Upper lobe of left lung (tissue), 6 donors: ENCODE measurements around the gene FAR1. TPM values are rescaled to one million over a fixed set of nuclear protein-coding genes. Genes with fewer than 3 reads are reported as not detected.

Experiments
- ATAC-seq, 2 donors: fragments of 200-7000 bp; cut with Tn5 transposase; one replicate each; pipeline ENCODE4 v1.9.1; 2022; ENCODE audit warnings: mild to moderate bottlenecking in 2 of 2, moderate library complexity in 2 of 2; ENCODE audit not compliant: low FRiP score in 2 of 2
- DNase-seq, 2 donors: peaks; one replicate each; pipeline ENCODE4 v3.0.0-alpha.2; 2019 to 2020
- H3K27ac ChIP-seq, 4 donors: fragments of 200-600 bp; sonication (generic); one replicate each; pipeline ENCODE4 v1.5.1; 2016 to 2019
- H3K27me3 ChIP-seq, 4 donors: fragments of 200-600 bp; sonication (generic); one replicate each; pipeline ENCODE4 v1.5.1; 2017 to 2019
- H3K36me3 ChIP-seq, 4 donors: fragments of 200-600 bp; sonication (generic); one replicate each; pipeline ENCODE4 v1.5.1; 2016 to 2019
- H3K4me1 ChIP-seq, 4 donors: fragments of 200-600 bp; sonication (generic); one replicate each; pipeline ENCODE4 v1.5.1; 2018 to 2019
- H3K4me3 ChIP-seq, 4 donors: fragments of 200-600 bp; sonication (generic); one replicate each; pipeline ENCODE4 v1.5.1; 2017 to 2019; ENCODE audit warnings: mild to moderate bottlenecking in 2 of 4, moderate library complexity in 1 of 4
- H3K9me3 ChIP-seq, 4 donors: fragments of 200-600 bp; sonication (generic); one replicate each; pipeline ENCODE4 v1.5.1; 2018 to 2019
- EP300 ChIP-seq, 4 donors: sonication (generic); formaldehyde crosslinking; IDR thresholded peaks; one replicate each; pipeline ENCODE4 v1.5.1; 2017; ENCODE audit warnings: antibody characterized with exemption in 4 of 4, control low read depth in 2 of 4
- POLR2A ChIP-seq, 4 donors: fragments of 450-650 bp; IDR thresholded peaks; one replicate each; pipeline ENCODE4 v1.5.1; 2016 to 2017; ENCODE audit warnings: antibody characterized with exemption in 4 of 4, mild to moderate bottlenecking in 2 of 4
- POLR2AphosphoS5 ChIP-seq, 2 donors: sonication (generic); formaldehyde crosslinking; IDR thresholded peaks; one replicate each; pipeline ENCODE4 v1.5.1; 2017; ENCODE audit warnings: antibody characterized with exemption in 2 of 2
- WGBS, 2 donors: methylation state at CpG; one replicate each; pipeline ENCODE4 v1.1.5; 2017 to 2018; 5-methylcytosine and 5-hydroxymethylcytosine counted together
- total RNA-seq, 6 donors: library from RNA; depleted of rRNA in 4 of 6; stranded (reverse); fragments of >200 nt in 4 of 6; gene quantifications; one replicate each; pipeline versions ENCODE4 v1.1.0 to v1.2.1, GENCODE V29; 2016 to 2021
- TF ChIP-seq, protein P1 (sequence below), 6 experiments: fragments of 450-650 bp in 4 of 6; fragments of 200-600 bp in 2 of 6; sonication (generic) in 2 of 6; IDR thresholded peaks; one replicate each; pipeline ENCODE4 v1.5.1; 2016 to 2019; ENCODE audit warnings: antibody characterized with exemption in 6 of 6
- donor health status: DM: no; HTN: no; CAD: no; lungs with moderate emphysema.
- donor health status: DM: no; HTN: yes; CAD: no; lungs with severe emphysema.

Gene FAR1
- total RNA-seq, 6 donors from 2014 or later = 45.1 to 74.4 (median 47.9) TPM

DNA sequence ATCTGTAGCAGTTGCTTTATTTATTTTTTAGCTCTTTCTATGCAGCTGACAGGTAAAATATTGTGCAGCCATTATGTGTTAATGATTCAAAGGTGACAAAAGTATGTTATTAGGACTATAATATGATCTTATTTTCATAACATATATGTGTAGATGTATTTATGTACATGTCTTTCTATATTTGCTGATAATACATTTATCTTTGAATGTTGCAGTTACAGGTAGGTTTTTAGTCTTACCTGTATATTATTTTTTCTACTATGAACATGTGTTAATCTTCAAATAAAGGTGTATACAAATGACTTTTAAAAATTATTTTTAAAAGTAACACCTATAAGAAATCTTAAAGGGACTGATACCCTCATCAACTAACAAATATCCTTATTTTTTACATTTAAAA lies 33.6 kb downstream of the FAR1 start:
- TF ChIP-seq POLR2AphosphoS5 (IDR thresholded peaks at IDR 0.05) (no peak), EP300 (IDR thresholded peaks at IDR 0.05) (no peak), POLR2A (IDR thresholded peaks at IDR 0.05) (no peak)
- TF ChIP-seq, protein P1, sequence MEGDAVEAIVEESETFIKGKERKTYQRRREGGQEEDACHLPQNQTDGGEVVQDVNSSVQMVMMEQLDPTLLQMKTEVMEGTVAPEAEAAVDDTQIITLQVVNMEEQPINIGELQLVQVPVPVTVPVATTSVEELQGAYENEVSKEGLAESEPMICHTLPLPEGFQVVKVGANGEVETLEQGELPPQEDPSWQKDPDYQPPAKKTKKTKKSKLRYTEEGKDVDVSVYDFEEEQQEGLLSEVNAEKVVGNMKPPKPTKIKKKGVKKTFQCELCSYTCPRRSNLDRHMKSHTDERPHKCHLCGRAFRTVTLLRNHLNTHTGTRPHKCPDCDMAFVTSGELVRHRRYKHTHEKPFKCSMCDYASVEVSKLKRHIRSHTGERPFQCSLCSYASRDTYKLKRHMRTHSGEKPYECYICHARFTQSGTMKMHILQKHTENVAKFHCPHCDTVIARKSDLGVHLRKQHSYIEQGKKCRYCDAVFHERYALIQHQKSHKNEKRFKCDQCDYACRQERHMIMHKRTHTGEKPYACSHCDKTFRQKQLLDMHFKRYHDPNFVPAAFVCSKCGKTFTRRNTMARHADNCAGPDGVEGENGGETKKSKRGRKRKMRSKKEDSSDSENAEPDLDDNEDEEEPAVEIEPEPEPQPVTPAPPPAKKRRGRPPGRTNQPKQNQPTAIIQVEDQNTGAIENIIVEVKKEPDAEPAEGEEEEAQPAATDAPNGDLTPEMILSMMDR (IDR thresholded peaks at IDR 0.05) = no peak

DNA sequence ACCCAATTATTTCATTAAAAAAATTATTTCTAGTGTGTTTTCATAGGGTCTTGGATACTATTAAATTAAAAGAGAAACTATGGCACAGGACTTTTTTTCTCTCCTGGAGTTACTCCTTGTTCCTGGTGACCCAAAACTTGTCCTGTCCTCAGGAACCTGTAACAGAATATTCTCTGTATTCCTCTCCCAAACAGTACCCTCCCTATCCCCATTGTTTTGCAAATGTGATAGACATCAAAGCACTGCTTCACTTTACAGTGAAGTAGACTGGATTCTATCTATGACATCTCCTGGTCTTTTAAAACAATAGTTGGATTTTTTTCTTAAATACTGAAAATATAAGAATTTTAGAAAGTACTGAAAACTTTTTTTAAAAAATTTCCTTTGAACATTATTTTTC lies 37.2 kb downstream of the FAR1 start:
- Histone ChIP-seq H3K4me3 (no peak overlapping the region), H3K36me3 (peaks cover 3 to 57% (median 9%) of the 10 kb centered on the region in 4 donors), H3K4me1 (no peaks in the 10 kb centered on the region), H3K9me3 (no peaks in the 10 kb centered on the region), H3K27me3 (no peaks in the 10 kb centered on the region), H3K27ac (no peak overlapping the region)
- DNase-seq (no peak), ATAC-seq (no peak)
- TF ChIP-seq, protein P1 (IDR thresholded peaks at IDR 0.05) = no peak
- TF ChIP-seq EP300 (IDR thresholded peaks at IDR 0.05) = no peak
- TF ChIP-seq POLR2A (IDR thresholded peaks at IDR 0.05) = no peak
- TF ChIP-seq POLR2AphosphoS5 (IDR thresholded peaks at IDR 0.05) = no peak

More for the DNA sequence above, 33.6 kb downstream of the FAR1 start:
- Histone ChIP-seq H3K9me3 (no peaks in the 10 kb centered on the region), H3K4me1 (no peaks in the 10 kb centered on the region), H3K27me3 (no peaks in the 10 kb centered on the region), H3K36me3 (peaks cover 0 to 44% (median 3%) of the 10 kb centered on the region in 4 donors), H3K27ac (no peak overlapping the region), H3K4me3 (no peak overlapping the region)
- DNase-seq = no peak
- no peak for ATAC-seq

DNA sequence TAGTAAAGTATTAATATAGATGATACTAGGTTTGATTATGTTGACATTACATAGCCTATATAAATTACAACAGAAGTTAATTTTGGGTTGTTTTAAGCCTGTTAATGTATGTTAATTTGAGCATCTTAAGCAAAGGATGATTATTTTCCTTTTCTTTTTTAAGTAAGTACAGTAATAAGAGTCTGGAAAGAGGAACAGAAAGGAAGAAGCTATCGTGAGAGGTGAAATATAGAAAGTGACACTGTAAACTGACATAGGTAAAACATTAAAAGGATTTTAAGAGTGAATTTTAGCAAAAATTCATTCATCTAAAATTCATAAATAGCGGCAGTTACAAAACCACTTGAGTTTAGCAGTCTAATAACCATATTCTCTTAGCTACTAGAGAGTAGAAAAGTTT lies 45.5 kb downstream of the FAR1 start:
- Histone ChIP-seq H3K4me1 (no peaks in the 10 kb centered on the region), H3K9me3 (no peaks in the 10 kb centered on the region), H3K27me3 (no peaks in the 10 kb centered on the region), H3K27ac (no peak overlapping the region), H3K36me3 (peaks cover 6 to 70% (median 21%) of the 10 kb centered on the region in 4 donors), H3K4me3 (no peak overlapping the region)
- no peak for DNase-seq
- 88 to 90% methylated on average over 2 of the region's 2 CpGs for WGBS, 2 donors
- TF ChIP-seq POLR2AphosphoS5 (IDR thresholded peaks at IDR 0.05) = no peak
- no peak for ATAC-seq

DNA sequence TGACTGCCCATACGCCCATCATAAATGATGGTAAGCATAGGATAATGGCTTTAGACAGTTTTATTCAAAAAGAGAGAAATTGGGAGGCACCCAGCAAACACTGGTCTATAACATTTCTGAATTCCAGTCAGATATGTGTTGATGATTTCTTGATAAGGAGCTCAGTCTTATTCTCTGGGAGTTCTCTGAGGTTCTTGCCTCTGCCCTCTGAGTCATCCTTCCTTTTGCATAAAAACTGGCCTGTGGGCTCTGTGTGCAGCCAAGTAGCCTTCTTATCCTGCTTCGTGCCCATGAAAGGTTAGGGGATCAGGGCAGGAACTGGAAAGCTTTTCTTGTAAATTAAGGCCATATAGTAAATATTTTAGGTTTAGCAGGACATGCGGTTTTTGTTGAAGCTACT lies 48.9 kb downstream of the FAR1 start:
- no peaks in the 10 kb centered on the region for H3K4me1 ChIP-seq
- no peak overlapping the region for H3K4me3 ChIP-seq
- H3K27ac ChIP-seq = no peak overlapping the region
- ATAC-seq (no peak), DNase-seq (no peak)
- H3K9me3 ChIP-seq = no peaks in the 10 kb centered on the region
- no peaks in the 10 kb centered on the region for H3K27me3 ChIP-seq
- H3K36me3 ChIP-seq = peaks cover 6 to 64% (median 22%) of the 10 kb centered on the region in 4 donors
- TF ChIP-seq EP300 (IDR thresholded peaks at IDR 0.05) (no peak), POLR2A (IDR thresholded peaks at IDR 0.05) (no peak), POLR2AphosphoS5 (IDR thresholded peaks at IDR 0.05) (no peak)
- TF ChIP-seq, protein P1 (IDR thresholded peaks at IDR 0.05) = no peak
- WGBS, 2 donors = 94 to 97% methylated on average over 3 of the region's 3 CpGs

GRCh38 chr11:13718394-13718793 lies 49.9 kb downstream of the FAR1 start:
- no peak overlapping the region for H3K27ac ChIP-seq
- H3K27me3 ChIP-seq = no peaks in the 10 kb centered on the region
- DNase-seq (no peak), ATAC-seq (no peak)
- peaks cover 6 to 68% (median 22%) of the 10 kb centered on the region in 4 donors for H3K36me3 ChIP-seq
- no peak overlapping the region for H3K4me3 ChIP-seq
- H3K9me3 ChIP-seq = no peaks in the 10 kb centered on the region
- H3K4me1 ChIP-seq = no peaks in the 10 kb centered on the region
- TF ChIP-seq POLR2AphosphoS5 (IDR thresholded peaks at IDR 0.05) (no peak), EP300 (IDR thresholded peaks at IDR 0.05) (no peak), POLR2A (IDR thresholded peaks at IDR 0.05) (no peak)
- TF ChIP-seq, protein P1 (IDR thresholded peaks at IDR 0.05) = no peak
